Body of pancreas (tissue), 4 donors: ENCODE results near the gene TOP3A. TPM values are rescaled to one million over a fixed set of nuclear protein-coding genes. Genes with fewer than 3 reads are reported as not detected.
A peak's percentile ranks its signal among the peaks of the same experiment; 100 is the strongest.

Source experiments
- ATAC-seq: fragments of 150-250 bp; one replicate; pipeline ENCODE4 v1.9.1; 2016
- DNase-seq, 4 donors: peaks; one replicate each; pipeline ENCODE4 v3.0.0-alpha.2; 2019
- H3K27ac ChIP-seq, 4 donors: fragments of 200-600 bp; sonication (generic); 1 replicate in 3 of 4; 2 replicates in 1 of 4; pipeline versions ENCODE4 v1.5.1 to v1.6.1; 2016 to 2019; ENCODE audit warnings: mild to moderate bottlenecking in 1 of 4, mixed read lengths in 1 of 4, moderate library complexity in 1 of 4
- H3K27me3 ChIP-seq, 2 donors: fragments of 200-600 bp; sonication (generic); one replicate each; pipeline ENCODE4 v1.6.0; 2016; ENCODE audit warnings: mild to moderate bottlenecking in 1 of 2
- H3K36me3 ChIP-seq, 2 donors: fragments of 200-600 bp; sonication (generic); replicated peaks in 1 of 2; 2 replicates each; pipeline ENCODE4 v1.5.1; 2016; ENCODE audit warnings: low read depth in 2 of 2; ENCODE audit not compliant: insufficient read depth in 1 of 2
- H3K4me1 ChIP-seq: fragments of 200-600 bp; sonication (generic); one replicate; pipeline ENCODE4 v1.6.0; 2016
- H3K4me3 ChIP-seq, 2 donors: fragments of 200-600 bp; sonication (generic); 1 replicate in 1 of 2; 2 replicates in 1 of 2; pipeline ENCODE4 v1.5.1; 2016 to 2019
- H3K9me3 ChIP-seq, 3 donors: fragments of 200-600 bp; sonication (generic); 1 replicate in 2 of 3; 2 replicates in 1 of 3; pipeline ENCODE4 v1.5.1; 2016
- POLR2A ChIP-seq, 3 donors: fragments of 450-650 bp; IDR thresholded peaks; one replicate each; pipeline ENCODE4 v1.6.1; 2016; ENCODE audit warnings: antibody characterized with exemption in 3 of 3, mild to moderate bottlenecking in 2 of 3
- WGBS, 2 donors: methylation state at CpG; one replicate each; pipeline ENCODE4 v1.1.5; 2017; 5-methylcytosine and 5-hydroxymethylcytosine counted together
- intact Hi-C: fragments of 100-400 bp; cut with DNase I; formaldehyde crosslinking; loops from one replicate; pipeline ENCODE4 v1.15.1; 2023
- total RNA-seq, 2 donors: library from RNA; depleted of rRNA; stranded (reverse); fragments of >200 nt; gene quantifications; one replicate each; pipeline ENCODE4 v1.1.0, GENCODE V29; 2016
- TF ChIP-seq, protein P1 (sequence below), 7 experiments: fragments of 450-650 bp in 4 of 7; fragments of 200-600 bp in 3 of 7; sonication (generic) in 3 of 7; IDR thresholded peaks; one replicate each; pipeline ENCODE4 v1.5.1; 2016 to 2019; ENCODE audit warnings: antibody characterized with exemption in 7 of 7

TOP3A gene
- total RNA-seq, 2 donors from 2014 or later, result 13.2 to 22.3 TPM

GRCh38 chr17:18229254-18229653 lies 85.5 kb downstream of the TOP3A start:
- H3K4me1 ChIP-seq, result peaks cover 14% of the 10 kb centered on the region
- 73 to 75% methylated on average over 3 to 4 of the region's 4 CpGs for WGBS, 2 donors
- no peaks in the 10 kb centered on the region for H3K27me3 ChIP-seq
- DNase-seq (no peak), ATAC-seq (no peak)
- H3K9me3 ChIP-seq, result no peaks in the 10 kb centered on the region
- intact Hi-C loops, result no loop called here
- TF ChIP-seq POLR2A (IDR thresholded peaks at IDR 0.05), result no peak
- TF ChIP-seq, protein P1, sequence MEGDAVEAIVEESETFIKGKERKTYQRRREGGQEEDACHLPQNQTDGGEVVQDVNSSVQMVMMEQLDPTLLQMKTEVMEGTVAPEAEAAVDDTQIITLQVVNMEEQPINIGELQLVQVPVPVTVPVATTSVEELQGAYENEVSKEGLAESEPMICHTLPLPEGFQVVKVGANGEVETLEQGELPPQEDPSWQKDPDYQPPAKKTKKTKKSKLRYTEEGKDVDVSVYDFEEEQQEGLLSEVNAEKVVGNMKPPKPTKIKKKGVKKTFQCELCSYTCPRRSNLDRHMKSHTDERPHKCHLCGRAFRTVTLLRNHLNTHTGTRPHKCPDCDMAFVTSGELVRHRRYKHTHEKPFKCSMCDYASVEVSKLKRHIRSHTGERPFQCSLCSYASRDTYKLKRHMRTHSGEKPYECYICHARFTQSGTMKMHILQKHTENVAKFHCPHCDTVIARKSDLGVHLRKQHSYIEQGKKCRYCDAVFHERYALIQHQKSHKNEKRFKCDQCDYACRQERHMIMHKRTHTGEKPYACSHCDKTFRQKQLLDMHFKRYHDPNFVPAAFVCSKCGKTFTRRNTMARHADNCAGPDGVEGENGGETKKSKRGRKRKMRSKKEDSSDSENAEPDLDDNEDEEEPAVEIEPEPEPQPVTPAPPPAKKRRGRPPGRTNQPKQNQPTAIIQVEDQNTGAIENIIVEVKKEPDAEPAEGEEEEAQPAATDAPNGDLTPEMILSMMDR (IDR thresholded peaks at IDR 0.05), result no peak
- H3K4me3 ChIP-seq, result no peak overlapping the region
- H3K27ac ChIP-seq, result no peak overlapping the region
- no peaks in the 10 kb centered on the region for H3K36me3 ChIP-seq

GRCh38 chr17:18228176-18228682 lies 86.6 kb downstream of the TOP3A start:
- 79 to 91% methylated on average over 7 to 10 of the region's 10 CpGs for WGBS, 2 donors
- ATAC-seq (no peak), DNase-seq (no peak)
- Histone ChIP-seq H3K27me3 (no peaks in the 10 kb centered on the region), H3K27ac (no peak overlapping the region), H3K4me3 (no peak overlapping the region), H3K4me1 (peaks cover 14% of the 10 kb centered on the region), H3K36me3 (no peaks in the 10 kb centered on the region), H3K9me3 (no peaks in the 10 kb centered on the region)
- intact Hi-C loops, result no loop called here
- TF ChIP-seq, protein P1 (IDR thresholded peaks at IDR 0.05), result no peak
- no peak for TF ChIP-seq POLR2A (IDR thresholded peaks at IDR 0.05)

- TF ChIP-seq, protein P1 (IDR thresholded peaks at IDR 0.05), result no peak
- TF ChIP-seq POLR2A (IDR thresholded peaks at IDR 0.05), result no peak
- ATAC-seq (no peak), DNase-seq (no peak)
- Histone ChIP-seq H3K27ac (no peak overlapping the region), H3K36me3 (no peaks in the 10 kb centered on the region), H3K4me1 (peaks cover 14% of the 10 kb centered on the region), H3K27me3 (no peaks in the 10 kb centered on the region), H3K9me3 (no peaks in the 10 kb centered on the region), H3K4me3 (no peak overlapping the region)
- intact Hi-C loops, result no loop called here
- 98 to 100% methylated on average over 5 of the region's 5 CpGs for WGBS, 2 donors
Observed at GRCh38 chr17:18227635-18228034, 87.2 kb downstream of the TOP3A start.

DNA sequence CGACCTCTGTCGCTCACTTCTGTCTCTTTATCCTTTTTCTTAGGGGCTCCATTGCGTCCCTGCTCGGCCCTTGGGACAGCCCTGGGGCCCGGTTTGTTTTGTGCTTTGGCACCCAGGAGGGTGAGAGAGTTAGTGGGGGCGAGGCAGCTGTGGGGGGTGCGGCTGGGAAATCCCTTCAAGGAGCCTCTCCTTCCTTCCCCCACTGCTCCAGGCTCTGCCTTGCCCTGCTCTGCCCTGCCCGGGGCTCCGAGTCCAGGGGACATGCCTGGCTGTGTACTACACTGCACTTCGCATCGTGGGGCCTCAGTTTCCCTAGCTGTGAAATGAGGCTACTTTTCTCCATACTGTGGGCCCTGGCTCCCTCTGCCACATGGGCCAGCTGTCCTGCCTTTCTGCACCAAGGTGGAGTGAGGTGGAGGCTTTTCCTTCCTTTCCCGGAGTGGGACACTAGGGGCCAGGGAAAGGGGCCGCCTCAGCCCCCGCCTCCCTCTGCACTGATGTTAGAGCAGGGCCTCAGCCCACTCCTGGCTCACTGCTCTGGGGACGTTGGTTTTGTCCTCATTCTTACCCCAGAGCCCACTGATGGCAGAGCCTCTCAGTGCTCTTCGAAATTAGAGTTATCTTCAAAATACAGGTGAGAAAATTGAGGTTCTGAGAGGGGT lies 88.4 kb downstream of the TOP3A start:
- H3K9me3 ChIP-seq, result no peaks in the 10 kb centered on the region
- intact Hi-C loops, result no loop called here
- no peak for TF ChIP-seq POLR2A (IDR thresholded peaks at IDR 0.05)
- TF ChIP-seq, protein P1 (IDR thresholded peaks at IDR 0.05), result no peak
- WGBS, 2 donors, result 10 to 28% methylated on average over 5 to 16 of the region's 16 CpGs
- H3K36me3 ChIP-seq, result no peaks in the 10 kb centered on the region
- DNase-seq (no peak), ATAC-seq (no peak)
- peak overlapping the region; percentile 21 to 41 for H3K4me3 ChIP-seq
- H3K4me1 ChIP-seq, result peaks cover 14% of the 10 kb centered on the region
- no peaks in the 10 kb centered on the region for H3K27me3 ChIP-seq
- H3K27ac ChIP-seq, result no peak overlapping the region
